Omental fat pad (tissue), 4 donors: ENCODE results near the gene RAMACL. TPM values are rescaled to one million over a fixed set of nuclear protein-coding genes. Genes with fewer than 3 reads are reported as not detected.

ENCODE experiments used
- ATAC-seq: fragments of 150-250 bp; one replicate; pipeline ENCODE4 v1.9.1; 2016; ENCODE audit warnings: mild to moderate bottlenecking, moderate library complexity; ENCODE audit not compliant: low FRiP score
- DNase-seq: peaks from one replicate; pipeline ENCODE4 v3.0.0-alpha.2; 2019; ENCODE audit warnings: low spot score
- CTCF ChIP-seq, 3 donors: fragments of 450-650 bp; IDR thresholded peaks; one replicate each; pipeline ENCODE4 v1.5.1; 2016 to 2017; ENCODE audit warnings: antibody characterized with exemption in 3 of 3, mild to moderate bottlenecking in 3 of 3, moderate library complexity in 2 of 3
- total RNA-seq, 4 donors: library from RNA; depleted of rRNA; stranded (reverse); fragments of >200 nt; gene quantifications; one replicate each; pipeline ENCODE4 v1.1.0, GENCODE V29; 2016

The RAMACL gene
- total RNA-seq, 4 donors from 2014 or later, result 1.9 to 10.9 (median 4.6) TPM

GRCh38 chr6:166589337-166589731 lies 2.9 kb upstream of the RAMACL start:
- TF ChIP-seq CTCF (IDR thresholded peaks at IDR 0.05), result no peak
- ATAC-seq, result no peak
- DNase-seq, result no peak

GRCh38 chr6:166588691-166589336 lies 2.3 kb upstream of the RAMACL start:
- DNase-seq (no peak), ATAC-seq (peak; percentile 58)
- no peak for TF ChIP-seq CTCF (IDR thresholded peaks at IDR 0.05)

GRCh38 chr6:166587631-166588413 lies 1.3 kb upstream of the RAMACL start:
- TF ChIP-seq CTCF (IDR thresholded peaks at IDR 0.05), result no peak
- DNase-seq (no peak), ATAC-seq (no peak)

- DNase-seq, result no peak
- no peak for TF ChIP-seq CTCF (IDR thresholded peaks at IDR 0.05)
- no peak for ATAC-seq
These were observed 1.5 kb downstream of the RAMACL start for GRCh38 chr6:166584853-166585429.

- no peak for TF ChIP-seq CTCF (IDR thresholded peaks at IDR 0.05)
- no peak for ATAC-seq
- no peak for DNase-seq
These were observed 2.3 kb downstream of the RAMACL start for GRCh38 chr6:166584155-166584554.

- DNase-seq (no peak), ATAC-seq (no peak)
- no peak for TF ChIP-seq CTCF (IDR thresholded peaks at IDR 0.05)
These were observed 3.1 kb downstream of the RAMACL start for GRCh38 chr6:166583230-166583965.
